ENCODE measurements around the gene NKTR.

DNA sequence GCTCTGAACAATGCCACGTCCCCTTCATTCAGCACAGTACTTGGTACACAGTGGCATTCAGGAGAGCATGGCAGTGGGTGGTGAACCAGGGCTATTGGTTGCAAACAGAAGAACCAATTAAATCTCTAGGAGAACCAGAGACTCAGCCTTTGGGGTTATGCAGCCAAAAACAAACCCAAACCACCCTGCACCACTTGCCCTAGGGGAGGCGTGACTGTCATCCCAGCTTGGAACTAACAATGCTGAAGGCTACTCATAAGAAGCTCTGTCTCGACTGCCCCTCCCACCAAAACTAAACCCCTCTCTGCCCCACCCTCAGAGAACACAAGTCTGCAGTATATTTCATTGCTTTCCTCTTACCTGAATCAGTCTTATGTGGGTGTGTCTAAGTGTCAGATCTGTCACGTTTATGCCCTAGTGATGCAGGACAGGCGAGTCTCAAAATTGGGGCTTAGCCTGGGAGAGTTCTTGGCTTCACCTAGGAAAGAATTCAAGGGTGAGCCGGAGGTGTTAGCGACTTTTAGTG is 69.6 kb downstream of the NKTR start:
- TF ChIP-seq YY1 (IDR thresholded peaks at IDR 0.05; ENCODE audit: insufficient read depth, insufficient read length) (no peak), ZNF274 (IDR thresholded peaks at IDR 0.05; ENCODE audit: low read depth, low read length) (no peak)

Data from NT2/D1 (cell line).